22Rv1 (cell line): ENCODE results near the gene PALLD.
"Not testable (repeated sequence)": the region's sequence is repeated elsewhere in the genome, so short reads cannot be mapped to it uniquely, and the experiment has no call there.

Source experiments
- CTCF ChIP-seq: fragments of 450-650 bp; IDR thresholded peaks from 2 replicates; pipeline ENCODE4 v1.5.1; 2017; ENCODE audit warnings: mild to moderate bottlenecking
- ZFX ChIP-seq: fragments of 450-650 bp; IDR thresholded peaks from 2 replicates; pipeline ENCODE4 v1.6.1; 2017; ENCODE audit warnings: antibody characterized with exemption, borderline replicate concordance

GRCh38 chr4:168937473-168937872 is 440.6 kb downstream of the PALLD start:
- TF ChIP-seq CTCF, ZFX: not testable (repeated sequence)
